ENCODE results near the gene CCDC9.
"Not testable (repeated sequence)": the region's sequence is repeated elsewhere in the genome, so short reads cannot be mapped to it uniquely, and the experiment has no call there.

The CCDC9 gene

GRCh38 chr19:47231215-47232054 is 24.9 kb upstream of the CCDC9 start:
- in situ Hi-C loops (cut with HindIII; ENCODE audit: low sequenced_read_pairs) = no loop called here

- in situ Hi-C loops (cut with HindIII; ENCODE audit: low sequenced_read_pairs) = no loop called here
Observed at GRCh38 chr19:47232422-47233211, 23.7 kb upstream of the CCDC9 start.

- in situ Hi-C loops (cut with HindIII; ENCODE audit: low sequenced_read_pairs) = no loop called here
Observed at GRCh38 chr19:47236072-47236675, 20.2 kb upstream of the CCDC9 start.

GRCh38 chr19:47239152-47239551 is 17.2 kb upstream of the CCDC9 start:
- in situ Hi-C loops (cut with HindIII; ENCODE audit: low sequenced_read_pairs) = no loop called here

- in situ Hi-C loops (cut with HindIII; ENCODE audit: low sequenced_read_pairs) = no loop called here
Observed at GRCh38 chr19:47239610-47240296, 16.6 kb upstream of the CCDC9 start.

GRCh38 chr19:47240556-47240955 is 15.8 kb upstream of the CCDC9 start:
- in situ Hi-C loops (cut with HindIII; ENCODE audit: low sequenced_read_pairs) = no loop called here

- in situ Hi-C loops (cut with HindIII; ENCODE audit: low sequenced_read_pairs) = no loop called here
Observed at GRCh38 chr19:47240996-47241918, 15.1 kb upstream of the CCDC9 start.

- in situ Hi-C loops (cut with HindIII; ENCODE audit: low sequenced_read_pairs) = no loop called here
Observed at GRCh38 chr19:47241919-47242577, 14.3 kb upstream of the CCDC9 start.

- in situ Hi-C loops (cut with HindIII; ENCODE audit: low sequenced_read_pairs) = no loop called here
Observed at GRCh38 chr19:47243364-47243775, 13.0 kb upstream of the CCDC9 start.

- in situ Hi-C loops (cut with HindIII; ENCODE audit: low sequenced_read_pairs) = no loop called here
Observed at GRCh38 chr19:47243776-47244547, 12.4 kb upstream of the CCDC9 start.

- in situ Hi-C loops (cut with HindIII; ENCODE audit: low sequenced_read_pairs) = no loop called here
Observed at GRCh38 chr19:47247308-47247990, 8.9 kb upstream of the CCDC9 start.

- in situ Hi-C loops (cut with HindIII; ENCODE audit: low sequenced_read_pairs) = not testable (repeated sequence)
Observed at GRCh38 chr19:47253016-47253415, 3.3 kb upstream of the CCDC9 start.

- in situ Hi-C loops (cut with HindIII; ENCODE audit: low sequenced_read_pairs) = no loop called here
Observed at GRCh38 chr19:47253467-47253881, 2.9 kb upstream of the CCDC9 start.

GRCh38 chr19:47253970-47254369 is 2.4 kb upstream of the CCDC9 start:
- in situ Hi-C loops (cut with HindIII; ENCODE audit: low sequenced_read_pairs) = no loop called here

GRCh38 chr19:47256693-47257410 is 527 bp downstream of the CCDC9 start:
- in situ Hi-C loops (cut with HindIII; ENCODE audit: low sequenced_read_pairs) = no loop called here

- in situ Hi-C loops (cut with HindIII; ENCODE audit: low sequenced_read_pairs) = no loop called here
Observed at GRCh38 chr19:47257411-47258169, 1.3 kb downstream of the CCDC9 start.

GRCh38 chr19:47258434-47258833 is 2.1 kb downstream of the CCDC9 start:
- in situ Hi-C loops (cut with HindIII; ENCODE audit: low sequenced_read_pairs) = no loop called here
